ENCODE measurements around the gene GOLGA8B.
A peak's percentile ranks its signal among the peaks of the same experiment; 100 is the strongest.

The GOLGA8B gene

DNA sequence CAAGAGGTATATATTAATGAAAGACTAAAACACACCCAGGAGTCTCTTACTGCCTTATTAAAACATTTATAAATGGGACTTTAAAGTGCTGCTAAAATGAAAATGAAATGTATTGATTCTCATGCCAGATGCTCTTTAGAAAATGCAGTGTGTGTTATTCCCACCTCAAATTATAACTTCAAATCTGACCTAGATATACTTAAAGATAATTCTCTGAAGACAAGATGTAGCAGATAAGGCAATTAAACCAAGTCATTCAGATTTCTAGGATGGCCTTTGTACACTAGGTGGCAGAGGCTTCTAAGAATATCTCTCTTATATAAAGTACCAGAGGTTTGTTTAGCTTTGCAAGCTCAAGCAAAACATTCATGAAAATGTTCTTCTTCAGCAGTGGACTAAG is 26.9 kb upstream of the GOLGA8B start:
- Histone ChIP-seq H3K27me3 (replicated peaks) (peaks cover 12% of the 10 kb centered on the region), H3K36me3 (replicated peaks) (no peaks in the 10 kb centered on the region), H3K27ac (no peak overlapping the region), H3K4me3 (ENCODE audit: low read depth, low read length) (no peak overlapping the region)
- DNase-seq, result peak; percentile 2
- in situ Hi-C loops (cut with HindIII; ENCODE audit: low pct_ligation_motif_present, low sequenced_read_pairs), result no loop called here
- TF ChIP-seq, protein P1, sequence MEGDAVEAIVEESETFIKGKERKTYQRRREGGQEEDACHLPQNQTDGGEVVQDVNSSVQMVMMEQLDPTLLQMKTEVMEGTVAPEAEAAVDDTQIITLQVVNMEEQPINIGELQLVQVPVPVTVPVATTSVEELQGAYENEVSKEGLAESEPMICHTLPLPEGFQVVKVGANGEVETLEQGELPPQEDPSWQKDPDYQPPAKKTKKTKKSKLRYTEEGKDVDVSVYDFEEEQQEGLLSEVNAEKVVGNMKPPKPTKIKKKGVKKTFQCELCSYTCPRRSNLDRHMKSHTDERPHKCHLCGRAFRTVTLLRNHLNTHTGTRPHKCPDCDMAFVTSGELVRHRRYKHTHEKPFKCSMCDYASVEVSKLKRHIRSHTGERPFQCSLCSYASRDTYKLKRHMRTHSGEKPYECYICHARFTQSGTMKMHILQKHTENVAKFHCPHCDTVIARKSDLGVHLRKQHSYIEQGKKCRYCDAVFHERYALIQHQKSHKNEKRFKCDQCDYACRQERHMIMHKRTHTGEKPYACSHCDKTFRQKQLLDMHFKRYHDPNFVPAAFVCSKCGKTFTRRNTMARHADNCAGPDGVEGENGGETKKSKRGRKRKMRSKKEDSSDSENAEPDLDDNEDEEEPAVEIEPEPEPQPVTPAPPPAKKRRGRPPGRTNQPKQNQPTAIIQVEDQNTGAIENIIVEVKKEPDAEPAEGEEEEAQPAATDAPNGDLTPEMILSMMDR (IDR thresholded peaks at IDR 0.05; ENCODE audit: low read depth, low read length, missing control alignments), result peak; percentile 49

DNA sequence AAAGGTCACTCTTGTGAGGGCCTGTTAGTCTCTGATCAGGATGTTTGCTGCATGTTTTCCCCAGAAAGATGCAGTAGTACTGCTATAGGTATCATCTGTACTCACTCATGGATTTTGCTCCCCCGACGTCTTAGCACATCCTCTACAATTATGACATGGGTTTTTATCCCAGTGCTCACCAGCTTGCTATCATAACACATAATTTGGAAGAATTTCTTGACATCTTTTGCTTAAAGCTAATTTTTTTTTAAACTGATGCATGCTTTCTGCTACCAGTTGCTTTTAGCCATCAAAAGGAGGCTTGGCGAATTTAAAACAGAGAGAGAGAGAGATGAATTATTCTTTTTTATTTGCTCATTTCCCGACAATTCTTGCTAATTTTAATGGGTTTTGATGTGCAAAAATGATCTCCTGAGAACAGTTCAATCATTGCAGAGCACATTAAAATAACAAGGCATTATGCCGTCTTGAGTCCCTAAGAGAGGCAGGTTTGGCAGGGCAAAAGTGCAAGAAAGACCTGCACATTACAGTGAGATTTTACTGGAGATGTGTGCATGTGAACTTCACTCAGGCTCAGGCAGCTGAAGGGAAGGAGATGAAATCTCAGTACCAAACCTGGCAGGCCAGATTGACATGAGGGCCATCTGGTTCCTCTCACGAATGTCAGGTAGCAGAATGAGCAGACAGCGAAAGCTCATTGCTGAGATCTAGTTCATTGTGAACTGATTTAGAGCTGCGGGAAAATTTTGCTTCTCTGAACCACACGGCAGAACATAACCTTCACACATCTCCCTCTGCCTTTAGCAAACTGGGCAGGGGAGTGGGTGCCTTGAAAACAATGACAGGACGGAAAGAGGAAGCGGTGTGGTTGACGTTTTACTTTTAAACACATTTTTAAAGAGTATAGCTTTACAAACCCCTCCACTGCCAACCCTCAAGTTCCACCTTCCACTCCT is 25.9 kb upstream of the GOLGA8B start:
- TF ChIP-seq, protein P1 (IDR thresholded peaks at IDR 0.05; ENCODE audit: low read depth, low read length, missing control alignments), result no peak
- Histone ChIP-seq H3K4me3 (ENCODE audit: low read depth, low read length) (no peak overlapping the region), H3K27me3 (replicated peaks) (peaks cover 12% of the 10 kb centered on the region), H3K27ac (no peak overlapping the region), H3K36me3 (replicated peaks) (no peaks in the 10 kb centered on the region)
- in situ Hi-C loops (cut with HindIII; ENCODE audit: low pct_ligation_motif_present, low sequenced_read_pairs), result no loop called here
- DNase-seq, result no peak

DNA sequence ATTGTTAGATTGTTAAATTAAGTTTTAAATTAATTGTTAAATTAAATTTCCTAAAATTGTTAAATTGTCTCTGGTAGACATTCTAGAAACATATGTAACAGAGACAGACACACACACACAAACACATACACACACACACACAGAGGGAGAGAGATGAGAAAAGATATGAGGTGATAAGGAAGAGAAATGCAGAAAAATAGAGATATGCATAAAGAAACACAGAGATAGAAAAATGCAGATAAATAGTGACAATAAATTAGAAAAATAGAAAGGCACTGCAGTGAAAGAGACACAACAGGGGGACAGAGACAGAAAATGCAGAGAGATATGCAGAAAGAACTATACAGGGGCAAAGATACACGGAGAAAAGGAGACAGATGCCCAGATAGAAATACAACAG is 25.1 kb upstream of the GOLGA8B start:
- no peaks in the 10 kb centered on the region for H3K36me3 ChIP-seq (replicated peaks)
- in situ Hi-C loops (cut with HindIII; ENCODE audit: low pct_ligation_motif_present, low sequenced_read_pairs), result no loop called here
- TF ChIP-seq, protein P1 (IDR thresholded peaks at IDR 0.05; ENCODE audit: low read depth, low read length, missing control alignments), result no peak
- no peak for DNase-seq
- peaks cover 12% of the 10 kb centered on the region for H3K27me3 ChIP-seq (replicated peaks)
- no peak overlapping the region for H3K27ac ChIP-seq
- H3K4me3 ChIP-seq (ENCODE audit: low read depth, low read length), result no peak overlapping the region

- in situ Hi-C loops (cut with HindIII; ENCODE audit: low pct_ligation_motif_present, low sequenced_read_pairs), result no loop called here
- Histone ChIP-seq H3K27ac (no peak overlapping the region), H3K4me3 (ENCODE audit: low read depth, low read length) (no peak overlapping the region), H3K27me3 (replicated peaks) (peaks cover 12% of the 10 kb centered on the region), H3K36me3 (replicated peaks) (no peaks in the 10 kb centered on the region)
- no peak for DNase-seq
- TF ChIP-seq, protein P1 (IDR thresholded peaks at IDR 0.05; ENCODE audit: low read depth, low read length, missing control alignments), result no peak
Observed at GRCh38 chr15:34607832-34608231, 24.4 kb upstream of the GOLGA8B start.

DNA sequence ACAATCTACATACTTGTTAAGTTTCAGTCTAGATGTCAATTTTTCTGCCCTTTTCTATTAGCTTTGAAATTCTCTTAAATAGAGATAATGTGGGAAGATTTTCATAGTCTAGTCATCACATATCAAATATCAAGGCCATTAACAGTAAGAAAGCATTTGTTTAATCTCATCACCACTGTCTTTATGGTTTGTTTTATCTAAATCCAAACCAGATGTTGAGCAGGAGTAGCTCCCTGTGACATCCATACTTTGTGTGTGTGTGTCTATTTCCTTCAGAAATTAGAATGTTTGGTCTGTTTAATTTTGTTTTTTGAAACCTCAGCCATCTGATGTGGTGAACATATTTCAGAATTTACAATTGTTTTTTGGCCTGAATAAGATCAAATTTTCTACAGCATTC is 23.1 kb upstream of the GOLGA8B start:
- H3K27me3 ChIP-seq (replicated peaks), result peaks cover 12% of the 10 kb centered on the region
- TF ChIP-seq, protein P1 (IDR thresholded peaks at IDR 0.05; ENCODE audit: low read depth, low read length, missing control alignments), result no peak
- H3K4me3 ChIP-seq (ENCODE audit: low read depth, low read length), result no peak overlapping the region
- H3K36me3 ChIP-seq (replicated peaks), result no peaks in the 10 kb centered on the region
- in situ Hi-C loops (cut with HindIII; ENCODE audit: low pct_ligation_motif_present, low sequenced_read_pairs), result no loop called here
- DNase-seq, result no peak
- H3K27ac ChIP-seq, result no peak overlapping the region

All from brain microvascular endothelial cell (primary cell).